Measurements from ENCODE around the gene LY6G5B. TPM values are rescaled to one million over a fixed set of nuclear protein-coding genes. Genes with fewer than 3 reads are reported as not detected.
A peak's percentile ranks its signal among the peaks of the same experiment; 100 is the strongest.

Gene LY6G5B
- total RNA-seq, 2 experiments from 2014 or later: 12.3 to 28.7 TPM

- Histone ChIP-seq H4K20me1 (ENCODE audit: insufficient read depth, low read length) (0 out of 2 replicates have a peak, but pooled peaks cover 3% of the 10 kb centered on the region), H3K9me2 (ENCODE audit: insufficient read depth, low read length) (no peaks in the 10 kb centered on the region), H3K4me1 (ENCODE audit: insufficient read depth, low read length, poor library complexity, severe bottlenecking) (peaks cover 61% of the 10 kb centered on the region), H2AFZ (ENCODE audit: low read length) (no peak overlapping the region), H3K79me2 (ENCODE audit: insufficient read depth, low read depth, low read length) (peaks cover 57% of the 10 kb centered on the region), H3K27ac (ENCODE audit: low read depth, low read length, poor library complexity, severe bottlenecking) (peak overlapping the region; percentile 90), H3K36me3 (ENCODE audit: insufficient read depth, low read length) (peaks cover 52% of the 10 kb centered on the region), H3K9me3 (ENCODE audit: low read length) (no peaks in the 10 kb centered on the region), H3K4me3 (ENCODE audit: low read depth, low read length, poor library complexity, severe bottlenecking) (peak overlapping the region; percentile 99), H3K4me2 (ENCODE audit: low read length) (peak overlapping the region; percentile 97)
- BruUV-seq (replicated peaks): no TSS peak
- intact Hi-C loops (cut with micrococcal nuclease; ENCODE audit: unreplicated experiment): no loop called here
- TF ChIP-seq EZH2phosphoT487 (IDR thresholded peaks at IDR 0.05; ENCODE audit: borderline replicate concordance, low read depth, low read length) (no peak), CTCF (conservative IDR thresholded peaks at IDR 0.05; ENCODE audit: low read length) (no peak)
- POLR2A ChIA-PET: interaction anchor here (0.6 to 2.0 kb wide), 11 partner anchors 10 to 261 kb away, joined by 3 to 10 read pairs (median 4); partner anchors contain the start of gene HSPA1B
- CTCF ChIA-PET (ENCODE audit: unreplicated experiment): no interaction called here
- no peak for DNase-seq (ENCODE audit: low spot score)
These were observed 6.4 kb upstream of the LY6G5B start for GRCh38 chr6:31663126-31663960.

DNA sequence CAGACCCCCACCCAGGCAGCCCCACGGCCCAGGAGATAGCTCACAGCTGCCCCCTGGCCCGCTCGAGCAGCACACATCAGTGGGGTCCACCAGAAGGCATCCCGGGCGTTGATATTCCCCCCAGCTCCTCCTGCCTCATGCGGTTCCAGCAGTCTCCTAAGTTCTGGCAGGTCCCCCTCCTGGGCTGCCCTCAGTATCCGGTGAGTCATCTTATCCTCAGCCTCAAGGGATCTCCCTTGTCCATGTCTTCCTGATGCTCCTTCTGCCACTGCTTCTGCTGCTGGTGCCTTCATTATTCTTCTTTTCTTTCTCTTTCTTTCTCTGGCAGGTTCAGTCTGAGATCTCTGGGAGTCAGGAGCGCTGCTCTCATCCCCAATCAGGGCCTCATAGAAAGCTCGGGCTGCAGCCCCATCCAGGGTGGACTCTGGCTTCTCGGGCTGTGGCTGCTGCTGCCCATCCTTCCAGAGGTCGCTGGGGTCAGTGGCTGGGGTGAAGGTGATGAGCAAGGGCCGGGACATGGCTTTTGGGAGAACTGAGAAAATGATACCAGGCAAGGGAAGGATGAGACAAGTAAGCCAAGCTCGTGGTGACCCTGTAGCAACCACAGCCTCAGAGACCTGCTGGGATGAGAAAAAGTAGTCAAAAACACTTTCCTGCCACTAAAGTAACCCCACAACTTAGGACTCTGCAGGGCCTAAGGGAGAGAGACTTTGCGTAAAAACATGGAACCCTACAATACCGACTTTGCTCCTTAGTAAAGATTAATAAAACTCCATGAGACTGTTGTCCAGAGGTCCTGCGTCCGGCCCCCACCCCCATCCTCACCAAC is 5.6 kb upstream of the LY6G5B start:
- peak; percentile 19 for DNase-seq (ENCODE audit: low spot score)
- H2AFZ ChIP-seq (ENCODE audit: low read length): peak overlapping the region; percentile 2; the same call in 1 of the 2 replicates
- TSS peak; percentile 81 for BruUV-seq (replicated peaks)
- H3K4me1 ChIP-seq (ENCODE audit: insufficient read depth, low read length, poor library complexity, severe bottlenecking): peaks cover 53% of the 10 kb centered on the region
- H3K4me3 ChIP-seq (ENCODE audit: low read depth, low read length, poor library complexity, severe bottlenecking): peak overlapping the region; percentile 99
- H3K4me2 ChIP-seq (ENCODE audit: low read length): peak overlapping the region; percentile 97
- TF ChIP-seq EZH2phosphoT487 (IDR thresholded peaks at IDR 0.05; ENCODE audit: borderline replicate concordance, low read depth, low read length) (no peak), CTCF (conservative IDR thresholded peaks at IDR 0.05; ENCODE audit: low read length) (peak; percentile 53)
- intact Hi-C loops (cut with micrococcal nuclease; ENCODE audit: unreplicated experiment): loop anchor here (2.0 kb wide), 1 partner anchor 171 kb away; no protein-coding TSS in a partner anchor
- H3K9me2 ChIP-seq (ENCODE audit: insufficient read depth, low read length): no peaks in the 10 kb centered on the region
- CTCF ChIA-PET (ENCODE audit: unreplicated experiment): interaction anchor here (0.7 kb wide), 1 partner anchor 238 kb away, joined by 3 read pairs; no protein-coding TSS in a partner anchor
- 0 out of 2 replicates have a peak, but pooled peaks cover 3% of the 10 kb centered on the region for H4K20me1 ChIP-seq (ENCODE audit: insufficient read depth, low read length)
- peaks cover 60% of the 10 kb centered on the region for H3K36me3 ChIP-seq (ENCODE audit: insufficient read depth, low read length)
- H3K79me2 ChIP-seq (ENCODE audit: insufficient read depth, low read depth, low read length): peaks cover 62% of the 10 kb centered on the region
- POLR2A ChIA-PET: interaction anchor here (0.6 to 2.0 kb wide), 12 partner anchors 9 to 294 kb away, joined by 3 to 10 read pairs (median 4); partner anchors contain the start of genes APOM, HSPA1B, LSM2 and NEU1
- no peaks in the 10 kb centered on the region for H3K9me3 ChIP-seq (ENCODE audit: low read length)
- H3K27ac ChIP-seq (ENCODE audit: low read depth, low read length, poor library complexity, severe bottlenecking): peak overlapping the region; percentile 90
